HuH-7 (cell line): ENCODE data around the gene CTNNA2.
"Not testable (repeated sequence)": the region's sequence is repeated elsewhere in the genome, so short reads cannot be mapped to it uniquely, and the experiment has no call there.

Source experiments
- DNase-seq: peaks from one replicate; pipeline ENCODE4 v3.0.0; 2011; ENCODE audit warnings: low spot score

The CTNNA2 gene

DNA sequence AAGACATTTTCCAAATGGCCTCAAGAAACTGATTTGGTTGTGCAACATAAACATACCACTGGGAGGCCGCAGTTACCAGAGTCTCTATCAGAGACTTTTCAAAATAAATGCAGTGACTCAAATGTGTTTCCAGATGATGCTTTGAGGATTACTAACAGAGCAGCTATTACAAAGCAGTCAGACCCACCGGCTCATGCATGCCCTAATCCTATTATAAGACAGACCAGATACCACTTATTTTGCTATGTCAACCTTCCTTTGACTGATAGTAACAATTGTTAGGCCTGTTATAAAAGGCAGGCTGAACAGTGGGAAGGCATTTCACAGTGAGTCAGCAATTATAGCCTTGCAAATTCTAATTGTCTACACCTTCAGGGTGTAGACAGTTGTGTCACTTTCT, 574.0 kb downstream of the CTNNA2 start:
- no peak for DNase-seq

DNA sequence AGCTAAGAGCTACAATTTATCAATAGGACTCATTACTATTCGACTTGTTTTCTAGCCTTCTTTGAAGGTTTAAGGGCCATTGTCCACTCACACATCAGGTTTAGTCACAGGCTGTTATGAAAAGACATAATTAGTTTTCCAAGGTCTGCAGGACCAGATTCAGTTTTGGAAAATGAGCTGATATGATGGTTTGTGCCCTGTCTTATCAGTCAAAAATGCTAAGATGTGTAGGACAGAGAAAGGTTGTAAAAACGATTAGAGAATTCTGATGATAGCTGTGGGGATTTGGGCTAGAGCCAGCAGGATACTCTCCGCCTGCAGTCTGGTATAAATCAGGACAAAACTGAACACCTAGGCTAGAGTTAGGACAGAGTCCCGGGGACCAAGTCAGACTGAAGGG, 578.4 kb downstream of the CTNNA2 start:
- DNase-seq = no peak

DNA sequence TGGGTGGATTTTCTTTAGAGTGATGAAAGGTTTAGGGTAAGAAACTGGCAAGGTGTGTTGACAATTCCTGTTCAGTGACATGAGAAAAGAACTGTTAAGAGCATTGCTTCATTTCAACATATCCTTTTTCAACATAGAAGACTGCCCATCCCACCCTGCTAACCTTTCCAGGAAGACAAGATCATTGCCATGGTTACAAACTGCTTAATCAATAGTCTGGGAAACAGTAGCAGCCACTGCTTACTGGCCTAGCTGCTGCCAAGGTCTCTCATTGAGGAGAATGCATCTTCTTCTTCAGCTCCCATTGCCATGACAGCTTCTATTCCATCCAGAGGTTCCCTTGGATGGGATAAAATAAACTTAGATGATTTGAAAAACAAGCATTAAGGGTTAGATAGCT, 579.6 kb downstream of the CTNNA2 start:
- DNase-seq = no peak

DNA sequence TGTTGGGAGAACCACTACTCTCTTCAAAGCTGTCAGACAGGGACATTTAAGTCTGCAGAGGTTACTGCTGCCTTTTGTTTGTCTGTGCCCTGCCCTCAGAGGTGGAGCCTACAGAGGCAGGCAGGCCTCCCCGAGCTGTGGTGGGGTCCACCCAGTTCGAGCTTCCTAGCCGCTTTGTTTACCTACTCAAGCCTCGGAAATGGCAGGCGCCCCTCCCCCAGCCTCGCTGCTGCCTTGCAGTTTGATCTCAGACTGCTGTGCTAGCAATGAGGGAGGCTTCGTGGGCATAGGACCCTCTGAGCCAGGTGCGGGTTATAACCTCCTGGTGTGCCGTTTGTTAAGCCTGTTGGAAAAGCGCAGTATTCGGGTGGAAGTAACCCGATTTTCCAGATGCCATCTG, 585.7 kb downstream of the CTNNA2 start:
- DNase-seq = not testable (repeated sequence)

DNA sequence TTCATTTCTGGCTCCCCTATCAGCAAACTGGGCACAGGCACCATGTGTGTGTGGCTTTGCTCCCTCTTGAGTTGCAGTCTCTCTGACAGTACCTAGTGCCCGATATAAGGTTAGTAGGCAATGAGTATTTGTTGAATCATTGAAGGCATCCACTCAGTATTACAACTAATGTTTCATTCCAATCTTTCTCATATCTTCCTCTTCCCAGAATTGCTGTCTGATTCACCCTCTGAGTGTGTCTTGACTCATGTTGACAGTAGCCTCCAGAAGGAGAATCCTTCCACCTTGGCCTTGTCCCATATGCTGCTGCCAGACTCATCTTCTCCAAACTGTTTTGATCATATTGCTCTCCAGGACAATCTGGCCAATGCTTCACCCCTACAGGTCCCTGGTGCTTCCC, 589.2 kb downstream of the CTNNA2 start:
- DNase-seq = no peak

DNA sequence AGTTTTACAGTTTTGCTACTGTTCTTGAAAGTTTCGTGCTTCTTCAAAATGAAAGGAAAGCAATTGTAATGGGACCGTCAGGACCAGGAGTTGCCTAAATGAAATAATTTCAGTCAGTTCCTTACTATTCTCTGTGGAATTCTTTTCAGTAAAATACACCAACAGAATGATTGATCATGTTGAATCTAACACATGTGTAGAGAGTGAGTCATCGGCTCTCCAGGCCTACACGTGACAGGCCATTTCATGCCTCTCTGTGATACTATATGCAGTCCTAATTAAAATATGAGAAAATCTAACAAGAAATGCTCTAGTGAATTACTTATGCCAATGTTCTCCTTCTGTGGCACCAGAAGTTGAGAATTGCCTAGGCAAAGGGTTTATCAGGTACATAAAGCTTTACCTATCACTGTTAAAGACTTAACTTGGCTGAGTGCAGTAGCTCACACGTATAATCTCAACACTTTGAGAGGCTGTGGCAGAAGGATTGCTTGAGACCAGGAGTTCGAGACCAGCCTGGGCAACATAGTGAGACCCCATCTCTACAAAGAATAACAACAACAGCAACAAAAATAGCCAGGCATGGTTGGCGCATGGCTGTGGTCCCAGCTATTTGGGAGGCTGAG, 592.3 kb downstream of the CTNNA2 start:
- no peak for DNase-seq

DNA sequence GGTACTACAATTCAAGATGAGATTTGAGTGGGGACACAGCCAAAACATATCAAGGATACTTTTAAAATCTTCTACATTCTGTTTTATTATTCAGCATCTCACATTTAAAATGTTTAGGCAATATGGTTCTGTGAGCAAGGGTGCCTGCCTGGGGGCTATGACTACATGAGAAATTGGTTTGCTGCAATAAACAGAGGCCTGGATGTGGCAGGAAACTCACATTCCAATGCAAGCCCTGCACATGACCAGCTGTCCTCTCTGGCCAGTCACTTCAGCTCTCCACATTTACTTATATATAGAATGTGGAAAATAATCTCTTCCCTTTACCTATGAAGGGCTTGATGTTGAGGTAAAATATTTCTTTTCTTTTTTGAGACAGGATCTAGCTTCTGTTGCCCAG, 598.3 kb downstream of the CTNNA2 start:
- no peak for DNase-seq

DNA sequence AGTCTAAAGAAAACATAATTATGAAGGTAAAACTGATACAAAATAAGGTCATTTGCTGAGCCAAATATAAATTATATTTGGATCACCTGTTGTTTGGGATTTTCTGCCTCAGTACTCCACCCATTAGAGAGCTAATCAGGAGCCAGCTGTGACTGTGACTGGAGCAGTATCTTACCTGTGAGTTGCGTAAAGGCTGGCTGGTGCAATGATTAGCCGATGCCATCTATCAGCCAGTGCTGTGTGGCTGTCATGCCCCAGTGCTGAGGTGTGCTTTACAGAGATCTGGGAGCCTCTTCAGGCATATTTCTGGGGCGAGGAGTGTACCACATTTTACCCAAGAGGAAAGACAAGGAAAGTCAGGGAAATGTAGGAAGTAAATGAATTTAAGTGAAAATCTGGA, 599.9 kb downstream of the CTNNA2 start:
- DNase-seq = no peak

DNA sequence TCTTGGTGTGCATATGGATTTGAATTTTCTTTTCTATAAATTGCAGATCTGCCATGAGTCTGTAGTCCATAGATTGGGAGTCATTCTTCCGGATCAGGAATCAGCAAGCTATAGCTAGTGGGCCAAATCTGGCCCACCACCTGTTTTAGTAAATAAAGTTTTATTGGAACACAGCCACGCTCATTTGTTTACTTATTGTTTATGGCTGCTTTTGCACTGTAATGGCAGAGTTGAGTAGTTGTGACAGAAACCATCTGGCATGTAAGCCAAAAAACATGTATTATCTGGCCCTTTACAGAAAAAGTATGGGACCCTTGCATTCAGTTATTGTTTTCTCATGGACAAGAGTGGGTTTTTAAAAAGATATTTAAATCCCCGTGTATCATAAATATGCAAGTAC, 600.5 kb downstream of the CTNNA2 start:
- no peak for DNase-seq

DNA sequence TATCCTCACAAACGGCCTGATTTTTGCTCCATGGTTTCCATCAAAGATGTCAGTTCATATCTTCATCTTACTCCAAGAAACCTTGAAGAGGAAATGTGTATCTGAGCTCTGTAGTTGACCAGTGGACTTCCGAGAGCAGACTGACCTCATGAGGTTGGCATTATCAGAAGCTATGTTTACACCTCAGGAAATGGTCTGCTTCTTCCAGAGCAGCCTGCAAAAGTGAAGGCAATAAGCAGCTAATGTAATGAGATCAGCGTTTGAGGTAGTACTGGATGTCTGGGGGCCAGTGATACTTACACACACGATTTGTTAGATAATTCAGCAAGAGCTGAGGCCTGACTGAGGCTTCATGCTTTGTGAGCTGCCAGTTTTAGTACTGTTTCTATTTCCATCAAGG, 602.0 kb downstream of the CTNNA2 start:
- DNase-seq = no peak

DNA sequence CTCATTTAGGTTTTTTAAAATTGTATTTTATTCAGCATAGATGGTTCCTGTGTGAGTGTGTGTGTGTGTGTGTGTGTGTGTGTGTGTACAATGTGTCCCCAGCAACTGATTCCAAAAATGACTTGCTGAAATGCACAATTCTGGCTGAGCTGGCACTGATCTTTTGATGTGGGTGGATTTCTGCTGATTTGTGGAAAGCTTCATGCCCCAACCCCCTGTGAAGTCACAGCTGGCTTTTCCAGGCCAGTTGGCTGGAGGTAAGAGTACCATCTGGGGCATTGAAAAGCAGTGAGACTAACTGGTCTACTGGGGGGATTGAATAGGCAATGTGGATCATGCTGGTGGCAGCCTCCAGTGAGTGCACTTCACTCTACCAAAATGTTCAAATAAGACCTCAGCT, 604.5 kb downstream of the CTNNA2 start:
- no peak for DNase-seq

DNA sequence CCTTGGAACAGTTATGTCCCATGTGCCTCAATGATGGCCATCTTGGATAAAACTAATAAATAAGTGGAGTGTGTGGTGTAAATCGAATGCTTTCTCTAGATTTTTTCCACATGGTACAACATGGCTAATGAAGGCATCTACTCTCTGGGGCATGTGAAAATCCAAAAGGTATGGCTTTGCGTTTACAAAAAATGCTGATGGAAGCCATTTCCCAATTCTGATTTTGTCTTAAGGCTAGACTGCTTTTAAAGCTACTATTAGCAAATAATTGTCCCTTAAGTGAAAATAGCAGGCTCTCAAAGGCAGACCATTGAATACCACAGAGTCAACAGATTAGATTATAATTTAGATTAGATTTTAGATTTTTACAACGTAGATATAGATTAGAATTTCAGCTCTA, 608.0 kb downstream of the CTNNA2 start:
- no peak for DNase-seq

DNA sequence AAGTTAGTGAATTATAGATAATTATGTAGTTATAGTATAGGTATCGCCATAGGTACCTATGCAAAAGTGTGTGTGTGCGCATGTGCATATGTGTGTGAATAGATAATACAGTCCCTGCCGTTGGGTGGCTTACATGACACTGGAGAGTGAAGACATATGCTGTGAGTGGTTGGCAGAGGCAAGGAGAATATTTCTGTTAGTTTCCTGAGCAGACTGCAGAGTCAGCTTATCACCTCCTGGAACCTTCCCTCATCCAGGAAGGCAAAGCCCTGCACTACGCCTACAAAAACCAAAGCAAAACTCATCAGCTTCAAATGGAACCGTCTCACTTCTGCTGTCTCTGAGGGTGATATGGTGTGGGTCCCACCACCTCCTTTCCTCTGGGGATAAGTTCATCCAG, 609.8 kb downstream of the CTNNA2 start:
- DNase-seq = no peak

DNA sequence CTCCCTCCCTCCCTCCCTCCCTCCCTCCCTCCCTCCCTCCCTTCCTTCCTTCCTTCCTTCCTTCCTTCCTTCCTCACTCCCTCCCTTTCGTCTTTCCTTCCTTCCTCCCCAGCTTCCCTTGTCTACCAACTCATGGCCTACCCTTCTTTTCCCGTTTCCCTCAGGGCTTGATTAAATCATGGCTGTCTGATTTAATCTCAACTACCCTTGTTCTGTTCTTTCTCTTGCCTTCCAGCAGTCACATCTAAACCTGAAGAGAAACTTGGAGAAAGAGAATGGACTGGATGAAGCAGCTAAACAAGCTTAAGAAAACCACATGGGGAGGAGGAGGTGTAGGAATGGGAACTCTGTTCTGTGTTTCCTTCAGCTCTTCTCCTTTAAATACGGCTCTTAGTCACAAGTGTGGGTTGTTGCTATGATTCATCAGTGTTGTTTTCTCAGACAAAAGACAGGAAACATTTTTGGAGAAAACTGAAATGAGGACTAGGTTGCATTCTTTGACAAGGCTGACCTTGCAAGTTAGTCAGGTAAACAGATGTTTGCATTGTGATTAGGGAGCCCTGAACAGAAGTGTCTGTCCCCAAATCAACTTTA, 613.8 kb downstream of the CTNNA2 start:
- DNase-seq = no peak

DNA sequence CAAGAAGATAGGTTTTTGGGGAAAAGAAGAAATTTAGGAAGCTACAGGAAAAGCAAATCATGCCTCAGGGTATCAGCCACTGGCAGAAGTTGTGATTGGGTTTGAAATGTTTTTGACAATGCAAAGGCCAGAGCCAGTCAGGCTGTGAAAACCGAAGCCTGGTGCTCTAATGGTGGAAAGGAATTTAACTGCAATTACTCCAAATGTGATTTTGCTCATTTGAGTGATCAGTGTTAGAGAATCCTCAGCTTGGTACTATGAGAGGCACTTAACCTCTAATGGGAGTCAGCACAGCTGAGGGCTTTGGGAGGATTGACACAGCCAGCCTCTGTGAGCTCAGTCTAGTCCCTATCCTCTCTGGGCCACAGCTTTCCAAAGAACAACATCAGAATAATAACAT, 615.2 kb downstream of the CTNNA2 start:
- no peak for DNase-seq

DNA sequence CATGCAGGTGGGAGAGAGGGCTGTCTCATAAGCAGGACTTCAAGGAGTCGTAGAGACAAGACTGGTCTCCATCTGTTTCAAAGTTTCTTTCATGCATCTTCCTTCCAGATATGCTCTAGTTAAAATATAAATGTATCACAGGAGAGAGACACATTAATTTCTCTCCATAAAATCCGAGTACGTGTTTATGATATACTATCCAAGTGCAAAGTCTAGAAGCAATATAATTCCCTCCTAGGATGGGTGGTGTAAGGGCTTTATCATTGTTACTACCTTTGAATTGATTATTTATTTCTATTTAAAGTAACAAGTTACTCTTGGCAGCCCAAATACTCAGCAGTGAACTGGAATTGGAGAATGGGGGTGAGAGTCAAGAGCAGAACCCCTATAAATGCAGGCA, 619.4 kb downstream of the CTNNA2 start:
- DNase-seq = no peak

DNA sequence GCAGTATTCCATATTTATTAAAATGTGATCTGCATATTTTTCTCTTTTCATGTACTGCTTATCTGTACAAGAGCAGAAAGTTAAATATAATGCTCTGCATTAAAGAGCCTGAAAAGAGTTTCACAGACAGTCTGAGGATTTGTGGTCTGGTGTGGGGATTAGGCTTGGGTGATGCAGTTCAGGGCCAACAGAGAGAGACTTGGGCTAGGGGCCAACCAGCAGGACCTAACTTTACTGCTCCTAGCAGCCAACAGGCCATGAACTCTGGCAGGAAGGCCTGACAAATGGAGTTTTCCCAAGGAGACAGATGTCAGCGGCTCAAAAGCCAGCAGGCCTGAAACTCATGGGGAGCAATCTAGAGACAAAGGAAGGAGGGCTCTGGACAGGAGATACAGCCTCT, 622.1 kb downstream of the CTNNA2 start:
- no peak for DNase-seq

DNA sequence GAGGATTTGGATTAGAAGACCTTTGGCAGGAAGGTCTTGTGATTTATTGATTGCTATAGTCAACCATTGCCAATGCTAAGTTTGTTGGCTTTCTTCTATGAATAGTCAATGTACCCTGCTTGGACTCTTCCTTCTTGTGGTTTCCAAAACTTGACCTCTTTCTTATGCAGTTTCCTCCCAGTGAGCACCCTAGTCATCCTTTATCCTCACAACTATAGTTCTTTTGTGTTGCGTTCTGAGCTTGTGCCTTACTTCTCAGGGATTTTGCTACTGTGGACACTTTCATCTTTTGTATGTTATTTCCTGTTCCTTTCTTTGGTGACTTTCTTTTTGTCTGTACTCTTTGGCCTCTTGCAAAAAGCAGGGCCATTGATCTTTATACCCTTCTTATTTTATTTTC, 623.5 kb downstream of the CTNNA2 start:
- DNase-seq = no peak

DNA sequence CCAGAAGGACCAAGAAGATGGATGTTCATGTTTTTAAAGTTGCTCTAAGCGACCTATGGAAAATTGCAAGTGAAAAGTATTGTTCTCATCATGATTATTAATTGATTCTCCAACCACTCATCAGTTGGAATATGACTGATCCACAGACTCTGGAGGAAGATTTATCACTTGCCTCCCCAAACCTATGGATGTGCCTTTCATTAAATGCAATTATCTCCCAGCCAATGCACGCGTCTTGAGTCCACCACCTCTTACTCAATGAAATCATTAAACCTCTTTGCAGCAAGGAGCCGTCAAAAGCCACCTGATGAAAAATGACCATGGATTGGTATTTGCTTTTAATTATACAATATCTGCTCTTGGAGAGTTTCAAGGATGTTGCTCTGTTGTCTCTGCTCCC, 626.1 kb downstream of the CTNNA2 start:
- no peak for DNase-seq

DNA sequence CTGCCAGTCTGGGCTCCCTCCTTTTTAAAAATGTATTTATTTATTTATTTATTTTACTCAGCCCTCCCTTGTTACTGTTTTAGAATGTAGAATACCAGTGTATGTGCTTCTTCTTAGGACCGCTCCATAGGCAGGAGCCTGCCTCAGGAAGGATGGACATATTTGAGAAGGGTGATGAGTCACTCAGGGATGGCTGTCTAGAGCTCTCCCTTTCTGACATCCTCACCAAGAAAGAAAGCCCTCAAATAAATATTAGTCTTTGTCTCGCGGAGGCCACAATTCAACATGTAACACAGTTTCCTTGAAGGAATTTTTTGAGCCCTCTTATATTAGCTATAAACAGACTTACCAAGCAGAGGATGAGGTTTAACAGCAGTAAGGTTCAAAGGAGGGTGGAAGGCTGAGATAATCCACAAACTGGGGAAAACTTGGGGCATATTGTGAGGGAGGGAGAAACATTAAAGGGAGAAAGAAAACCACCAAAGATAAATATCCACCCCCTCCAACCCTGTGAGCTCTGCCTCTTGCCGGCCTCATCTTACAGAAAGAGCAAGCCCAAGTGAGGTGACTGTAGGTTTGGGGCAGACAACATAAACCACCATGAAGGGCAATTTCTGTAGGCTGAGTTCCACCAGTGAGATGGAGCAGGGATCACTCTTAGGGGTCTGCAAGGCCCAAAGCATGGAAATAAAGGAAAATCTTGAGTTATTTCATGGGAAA, 628.3 kb downstream of the CTNNA2 start:
- DNase-seq = no peak

DNA sequence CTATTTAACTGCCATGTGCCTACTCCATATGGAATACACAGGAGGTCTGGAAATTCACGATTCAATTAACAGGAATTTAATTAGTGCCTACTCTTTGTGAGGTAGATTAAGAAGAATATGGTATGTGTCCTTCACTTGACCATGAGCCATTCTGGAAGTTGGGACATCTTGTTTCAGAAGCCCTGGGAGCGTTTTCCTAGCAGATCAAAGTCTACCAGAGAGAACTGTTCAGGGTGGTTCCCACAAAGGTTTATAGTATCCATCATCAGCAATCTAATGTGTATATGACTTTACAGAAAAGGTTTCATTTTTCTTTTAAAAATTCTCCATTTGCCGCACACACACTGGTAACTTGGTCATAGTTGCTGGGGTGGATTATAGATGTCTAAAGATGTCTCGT, 632.6 kb downstream of the CTNNA2 start:
- DNase-seq = no peak

DNA sequence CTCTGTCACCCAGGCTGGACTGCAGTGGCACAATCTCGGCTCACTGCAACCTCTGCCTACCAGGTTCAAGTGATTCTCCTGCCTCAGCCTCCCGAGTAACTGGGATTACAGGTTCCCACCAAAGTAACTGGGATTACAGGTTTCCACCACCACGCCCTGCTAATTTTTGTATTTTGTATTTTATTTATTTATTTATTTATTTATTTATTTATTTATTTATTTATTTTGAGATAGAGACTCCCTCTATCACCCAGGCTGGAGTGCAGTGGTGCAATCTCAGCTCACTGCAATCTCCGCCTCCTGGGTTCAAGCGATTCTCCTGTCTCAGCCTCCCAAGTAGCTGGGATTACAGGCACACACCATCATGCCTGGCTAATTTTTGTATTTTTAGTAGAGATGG, 633.9 kb downstream of the CTNNA2 start:
- not testable (repeated sequence) for DNase-seq

DNA sequence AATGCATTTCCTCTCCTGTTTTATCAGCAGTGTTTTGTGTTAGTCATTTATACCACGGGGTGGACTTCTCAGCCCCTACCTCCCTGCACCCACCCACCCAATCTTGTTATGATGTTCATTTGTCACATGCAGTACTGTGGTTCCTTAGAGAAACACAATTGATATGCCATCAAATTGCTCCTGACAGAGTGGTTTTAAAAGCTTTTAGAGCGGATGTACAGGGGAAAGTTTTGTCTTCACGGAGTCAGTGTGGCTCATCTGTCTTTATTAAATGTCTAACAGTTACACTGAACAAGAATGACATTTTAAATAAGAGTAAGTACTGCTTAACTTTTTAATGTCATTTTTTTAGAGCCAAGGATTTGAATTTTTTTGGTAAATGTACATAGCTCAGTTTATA, 634.8 kb downstream of the CTNNA2 start:
- DNase-seq = no peak

DNA sequence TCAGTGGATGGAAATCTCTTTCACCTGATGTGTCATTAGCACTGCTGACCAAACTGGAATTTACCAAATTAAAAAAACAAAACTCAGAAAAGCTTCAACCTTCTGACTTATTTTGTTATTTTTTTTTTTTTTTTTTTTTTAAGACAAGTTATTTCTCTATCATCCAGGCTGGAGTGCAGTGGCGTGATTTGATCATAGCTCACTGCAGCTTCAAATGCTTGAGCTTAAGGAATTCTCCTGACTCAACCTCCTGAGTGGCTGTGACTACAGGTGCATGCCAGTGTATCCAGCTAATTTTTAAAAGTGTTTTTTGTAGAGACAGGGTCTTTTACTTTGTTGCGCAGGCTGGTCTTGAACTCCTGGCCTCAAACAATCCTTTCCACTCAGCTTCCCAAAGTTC, 636.1 kb downstream of the CTNNA2 start:
- no peak for DNase-seq
